ENCODE measurements around the gene DUOXA2.

DNA sequence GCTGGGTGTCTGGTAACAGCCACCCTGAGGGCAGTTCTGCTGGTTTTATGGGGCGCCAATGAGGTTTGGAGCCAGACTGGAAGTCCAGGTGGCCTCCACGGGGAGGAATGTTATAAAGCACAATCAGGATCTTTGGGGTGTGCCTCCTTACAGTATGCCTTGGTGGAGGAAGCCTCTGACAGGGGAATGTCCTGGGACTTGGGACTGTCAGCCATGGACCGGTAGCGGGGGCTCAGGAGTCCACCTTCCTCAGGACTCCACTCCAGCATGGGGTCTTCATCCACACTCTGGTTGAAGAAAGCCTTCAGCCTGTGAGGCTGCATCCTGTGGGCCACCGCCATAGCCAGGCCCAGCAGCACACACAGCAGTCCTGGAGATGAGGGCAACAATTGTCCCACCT, 4.9 kb downstream of the DUOXA2 start:
- no peak for TF ChIP-seq YY1 (IDR thresholded peaks at IDR 0.05; ENCODE audit: insufficient read depth, insufficient read length)
- no peak for TF ChIP-seq SUZ12 (IDR thresholded peaks at IDR 0.05; ENCODE audit: extremely low read depth, insufficient read depth, insufficient read length)
- no peak for TF ChIP-seq ZNF274 (IDR thresholded peaks at IDR 0.05; ENCODE audit: low read depth, low read length)
